HL-60 (cell line): ENCODE measurements around the gene MDN1.

ENCODE experiments used
- DNase-seq, 2 experiments: peaks; one replicate each; pipeline ENCODE4 v3.0.0-alpha.2; 2010 to 2020; ENCODE audit warnings: low read depth in 1 of 2, low spot score in 1 of 2
- H3K27ac ChIP-seq: fragments of 250-450 bp; sonication (Bioruptor Pico); replicated peaks from 2 replicates; pipeline ENCODE4 v1.5.1; 2020; ENCODE audit warnings: mild to moderate bottlenecking, moderate library complexity
- H3K27me3 ChIP-seq: fragments of 250-450 bp; sonication (Bioruptor Pico); 2 replicates; pipeline ENCODE4 v1.5.1; 2021; ENCODE audit warnings: mild to moderate bottlenecking, moderate library complexity; ENCODE audit not compliant: insufficient read depth, poor library complexity, severe bottlenecking
- H3K4me3 ChIP-seq: replicated peaks from 2 replicates; pipeline ENCODE4 v1.5.1; 2011; ENCODE audit warnings: mild to moderate bottlenecking, control low read depth, low read length; ENCODE audit not compliant: insufficient read depth
- GABPA ChIP-seq: IDR thresholded peaks from 2 replicates; pipeline ENCODE4 v1.6.1; 2012; ENCODE audit warnings: low read depth
- POLR2AphosphoS5 ChIP-seq: IDR thresholded peaks from 2 replicates; pipeline ENCODE4 v1.6.1; 2012; ENCODE audit warnings: low read depth
- SPI1 ChIP-seq: IDR thresholded peaks from 2 replicates; pipeline ENCODE4 v1.6.1; 2012; ENCODE audit warnings: low read depth, mild to moderate bottlenecking, borderline replicate concordance
- TF ChIP-seq, protein P1 (sequence below): IDR thresholded peaks from one replicate; pipeline ENCODE4 v1.5.1; 2011; ENCODE audit warnings: low read length, control low read depth, inconsistent platforms; ENCODE audit not compliant: insufficient read depth
- TF ChIP-seq, protein P2 (sequence below): IDR thresholded peaks from 2 replicates; pipeline ENCODE4 v1.6.1; 2012; ENCODE audit warnings: low read depth; ENCODE audit not compliant: insufficient replicate concordance

MDN1 gene

DNA sequence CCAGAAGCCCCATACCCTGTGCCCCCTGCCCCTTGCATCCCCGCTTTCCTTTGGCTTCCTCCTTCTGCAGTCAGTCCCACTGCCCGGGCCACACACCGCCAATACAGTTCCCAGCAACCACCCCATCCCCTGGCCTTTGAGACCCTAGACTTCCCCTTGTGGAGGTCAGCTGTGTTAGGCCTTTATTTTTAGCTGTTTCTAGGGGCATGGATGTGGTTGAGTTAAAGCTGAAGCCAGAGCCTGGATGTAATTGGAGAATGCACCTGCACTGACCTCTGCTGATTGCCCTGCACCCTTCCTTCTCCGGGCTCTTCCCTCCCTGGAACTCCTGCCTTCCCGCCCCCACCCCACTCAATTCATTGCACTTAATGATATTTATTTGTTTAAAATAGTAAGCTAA lies 214.9 kb downstream of the MDN1 start:
- H3K27ac ChIP-seq = no peak overlapping the region
- no peak for DNase-seq
- TF ChIP-seq GABPA (no peak), SPI1 (no peak), POLR2AphosphoS5 (no peak)
- TF ChIP-seq, protein P1, sequence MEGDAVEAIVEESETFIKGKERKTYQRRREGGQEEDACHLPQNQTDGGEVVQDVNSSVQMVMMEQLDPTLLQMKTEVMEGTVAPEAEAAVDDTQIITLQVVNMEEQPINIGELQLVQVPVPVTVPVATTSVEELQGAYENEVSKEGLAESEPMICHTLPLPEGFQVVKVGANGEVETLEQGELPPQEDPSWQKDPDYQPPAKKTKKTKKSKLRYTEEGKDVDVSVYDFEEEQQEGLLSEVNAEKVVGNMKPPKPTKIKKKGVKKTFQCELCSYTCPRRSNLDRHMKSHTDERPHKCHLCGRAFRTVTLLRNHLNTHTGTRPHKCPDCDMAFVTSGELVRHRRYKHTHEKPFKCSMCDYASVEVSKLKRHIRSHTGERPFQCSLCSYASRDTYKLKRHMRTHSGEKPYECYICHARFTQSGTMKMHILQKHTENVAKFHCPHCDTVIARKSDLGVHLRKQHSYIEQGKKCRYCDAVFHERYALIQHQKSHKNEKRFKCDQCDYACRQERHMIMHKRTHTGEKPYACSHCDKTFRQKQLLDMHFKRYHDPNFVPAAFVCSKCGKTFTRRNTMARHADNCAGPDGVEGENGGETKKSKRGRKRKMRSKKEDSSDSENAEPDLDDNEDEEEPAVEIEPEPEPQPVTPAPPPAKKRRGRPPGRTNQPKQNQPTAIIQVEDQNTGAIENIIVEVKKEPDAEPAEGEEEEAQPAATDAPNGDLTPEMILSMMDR = no peak
- TF ChIP-seq, protein P2, sequence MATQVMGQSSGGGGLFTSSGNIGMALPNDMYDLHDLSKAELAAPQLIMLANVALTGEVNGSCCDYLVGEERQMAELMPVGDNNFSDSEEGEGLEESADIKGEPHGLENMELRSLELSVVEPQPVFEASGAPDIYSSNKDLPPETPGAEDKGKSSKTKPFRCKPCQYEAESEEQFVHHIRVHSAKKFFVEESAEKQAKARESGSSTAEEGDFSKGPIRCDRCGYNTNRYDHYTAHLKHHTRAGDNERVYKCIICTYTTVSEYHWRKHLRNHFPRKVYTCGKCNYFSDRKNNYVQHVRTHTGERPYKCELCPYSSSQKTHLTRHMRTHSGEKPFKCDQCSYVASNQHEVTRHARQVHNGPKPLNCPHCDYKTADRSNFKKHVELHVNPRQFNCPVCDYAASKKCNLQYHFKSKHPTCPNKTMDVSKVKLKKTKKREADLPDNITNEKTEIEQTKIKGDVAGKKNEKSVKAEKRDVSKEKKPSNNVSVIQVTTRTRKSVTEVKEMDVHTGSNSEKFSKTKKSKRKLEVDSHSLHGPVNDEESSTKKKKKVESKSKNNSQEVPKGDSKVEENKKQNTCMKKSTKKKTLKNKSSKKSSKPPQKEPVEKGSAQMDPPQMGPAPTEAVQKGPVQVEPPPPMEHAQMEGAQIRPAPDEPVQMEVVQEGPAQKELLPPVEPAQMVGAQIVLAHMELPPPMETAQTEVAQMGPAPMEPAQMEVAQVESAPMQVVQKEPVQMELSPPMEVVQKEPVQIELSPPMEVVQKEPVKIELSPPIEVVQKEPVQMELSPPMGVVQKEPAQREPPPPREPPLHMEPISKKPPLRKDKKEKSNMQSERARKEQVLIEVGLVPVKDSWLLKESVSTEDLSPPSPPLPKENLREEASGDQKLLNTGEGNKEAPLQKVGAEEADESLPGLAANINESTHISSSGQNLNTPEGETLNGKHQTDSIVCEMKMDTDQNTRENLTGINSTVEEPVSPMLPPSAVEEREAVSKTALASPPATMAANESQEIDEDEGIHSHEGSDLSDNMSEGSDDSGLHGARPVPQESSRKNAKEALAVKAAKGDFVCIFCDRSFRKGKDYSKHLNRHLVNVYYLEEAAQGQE = no peak
- no peaks in the 10 kb centered on the region for H3K27me3 ChIP-seq
- no peak overlapping the region for H3K4me3 ChIP-seq

DNA sequence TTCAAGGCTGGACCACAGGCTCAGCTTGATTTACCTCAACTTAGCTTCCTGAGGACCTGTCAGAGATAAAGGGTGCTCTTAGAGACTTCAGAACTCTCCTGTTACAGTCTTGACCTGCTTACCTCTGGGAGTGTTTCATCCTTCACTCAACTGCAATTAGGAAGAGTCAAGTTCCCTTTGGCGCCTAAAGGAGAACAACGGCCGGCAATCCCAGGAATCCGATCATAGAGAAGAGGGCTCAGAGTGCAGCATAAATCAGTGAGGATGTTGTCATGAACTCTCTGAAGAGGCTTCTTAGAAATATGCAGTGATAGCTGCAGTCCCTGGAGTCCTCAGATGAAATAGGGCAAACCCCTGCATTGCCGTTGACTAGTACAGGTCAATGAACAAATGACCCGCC lies 217.4 kb downstream of the MDN1 start:
- no peak for DNase-seq
- no peak overlapping the region for H3K4me3 ChIP-seq
- H3K27me3 ChIP-seq = no peaks in the 10 kb centered on the region
- TF ChIP-seq POLR2AphosphoS5 = no peak
- TF ChIP-seq GABPA = no peak
- TF ChIP-seq SPI1 = no peak
- TF ChIP-seq, protein P1 = no peak
- TF ChIP-seq, protein P2 = no peak
- H3K27ac ChIP-seq = no peak overlapping the region

DNA sequence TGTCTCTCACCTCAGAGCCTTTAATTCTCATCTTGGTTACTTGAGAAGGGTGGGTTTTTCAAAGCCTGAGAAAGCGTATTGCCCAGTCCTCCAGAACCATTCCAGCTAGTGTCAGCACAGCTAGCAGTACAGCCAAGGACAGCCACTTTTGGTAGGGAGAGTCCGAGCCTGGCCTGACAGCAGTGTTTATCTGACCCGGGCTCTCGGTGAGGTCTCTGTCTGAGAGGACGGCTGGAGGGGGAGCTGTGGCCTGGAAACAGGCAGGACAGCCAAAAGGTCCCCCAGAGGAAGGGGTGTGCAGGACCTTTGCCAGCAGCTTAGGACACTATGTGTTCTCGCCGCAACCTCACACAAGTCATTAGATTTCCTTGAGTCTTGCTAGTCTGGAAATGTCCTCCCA lies 219.9 kb downstream of the MDN1 start:
- H3K27me3 ChIP-seq = no peaks in the 10 kb centered on the region
- no peak for TF ChIP-seq SPI1
- no peak for TF ChIP-seq GABPA
- TF ChIP-seq POLR2AphosphoS5 = no peak
- TF ChIP-seq, protein P2 = no peak
- TF ChIP-seq, protein P1 = no peak
- H3K4me3 ChIP-seq = no peak overlapping the region
- no peak overlapping the region for H3K27ac ChIP-seq
- no peak for DNase-seq
